ENCODE measurements around the gene PARP12. TPM values are rescaled to one million over a fixed set of nuclear protein-coding genes. Genes with fewer than 3 reads are reported as not detected.
A peak's percentile ranks its signal among the peaks of the same experiment; 100 is the strongest.

Gene PARP12
- total RNA-seq, 3 donors from 2014 or later = 13.6 to 18.6 (median 14.5) TPM

DNA sequence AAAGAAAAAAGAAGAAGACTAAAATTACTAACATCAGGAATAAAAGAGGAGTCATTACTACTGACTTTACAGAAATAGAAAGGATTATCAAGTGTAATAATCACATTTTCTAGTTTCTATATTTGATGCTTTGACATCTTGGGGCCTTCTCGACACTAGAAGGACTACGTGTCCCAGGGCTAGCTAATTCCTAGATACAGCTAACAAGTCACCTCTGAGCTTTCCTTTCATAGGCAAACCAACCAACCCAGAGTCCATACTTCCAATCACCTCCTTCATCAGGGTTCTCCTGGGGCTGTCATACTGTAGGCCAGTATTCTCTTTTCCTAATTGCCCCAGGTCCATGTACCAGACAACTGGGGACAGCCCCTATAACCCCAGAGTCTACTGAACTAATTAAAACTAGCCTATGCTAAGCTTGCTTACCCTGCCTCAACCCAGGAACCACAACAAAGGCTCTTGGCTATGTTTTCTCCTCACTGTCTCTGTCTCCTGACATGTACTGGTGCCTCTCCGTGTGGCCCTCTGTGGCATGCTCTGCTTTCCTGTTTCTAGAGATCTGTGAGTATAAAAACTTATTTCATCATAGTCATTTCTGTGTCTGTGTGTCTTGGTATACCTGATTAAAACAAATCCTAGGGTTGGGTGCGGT, 6.7 kb upstream of the PARP12 start:
- Mint-ChIP-seq H3K4me1 (ENCODE audit: low read depth) (peaks cover 12% of the 10 kb centered on the region), H3K4me3 (no peak overlapping the region), H3K27me3 (ENCODE audit: low read depth) (no peaks in the 10 kb centered on the region), H3K36me3 (ENCODE audit: insufficient read depth) (peaks cover 12% of the 10 kb centered on the region), H3K9me3 (peaks cover 32% of the 10 kb centered on the region)
- ATAC-seq (peak; percentile 28 to 43), DNase-seq (no peak)

DNA sequence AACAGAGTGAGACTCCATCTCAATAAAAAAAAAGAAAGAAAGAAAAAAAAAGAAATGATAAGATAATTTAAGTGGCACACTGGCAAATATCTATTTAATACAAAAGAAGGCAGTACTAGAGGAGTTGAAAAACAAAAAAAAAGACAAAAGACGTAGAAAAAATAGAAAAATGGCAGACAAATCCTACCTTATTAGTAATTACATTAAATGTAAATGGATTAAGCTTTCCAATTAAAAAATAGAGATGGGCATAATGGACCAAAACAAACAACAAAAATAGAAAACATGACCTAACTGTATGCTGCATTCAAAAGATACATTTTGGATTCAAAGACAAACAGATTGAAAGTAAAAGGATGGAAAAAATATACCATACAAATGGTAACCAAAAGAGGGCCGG, 5.3 kb upstream of the PARP12 start:
- no peak for ATAC-seq
- H3K27me3 Mint-ChIP-seq (ENCODE audit: low read depth) = no peaks in the 10 kb centered on the region
- peaks cover 32% of the 10 kb centered on the region for H3K9me3 Mint-ChIP-seq
- peaks cover 16% of the 10 kb centered on the region for H3K4me1 Mint-ChIP-seq (ENCODE audit: low read depth)
- no peak overlapping the region for H3K4me3 Mint-ChIP-seq
- no peak for DNase-seq
- peaks cover 12% of the 10 kb centered on the region for H3K36me3 Mint-ChIP-seq (ENCODE audit: insufficient read depth)

- Mint-ChIP-seq H3K4me1 (ENCODE audit: low read depth) (peaks cover 16% of the 10 kb centered on the region), H3K9me3 (peaks cover 32% of the 10 kb centered on the region), H3K36me3 (ENCODE audit: insufficient read depth) (peaks cover 12% of the 10 kb centered on the region), H3K27me3 (ENCODE audit: low read depth) (no peaks in the 10 kb centered on the region), H3K4me3 (no peak overlapping the region)
- DNase-seq (no peak), ATAC-seq (no peak)
These were observed 4.3 kb upstream of the PARP12 start for GRCh38 chr7:140067052-140067451.

GRCh38 chr7:140062118-140062527, 628 bp downstream of the PARP12 start:
- no peaks in the 10 kb centered on the region for H3K27me3 Mint-ChIP-seq (ENCODE audit: low read depth)

DNA sequence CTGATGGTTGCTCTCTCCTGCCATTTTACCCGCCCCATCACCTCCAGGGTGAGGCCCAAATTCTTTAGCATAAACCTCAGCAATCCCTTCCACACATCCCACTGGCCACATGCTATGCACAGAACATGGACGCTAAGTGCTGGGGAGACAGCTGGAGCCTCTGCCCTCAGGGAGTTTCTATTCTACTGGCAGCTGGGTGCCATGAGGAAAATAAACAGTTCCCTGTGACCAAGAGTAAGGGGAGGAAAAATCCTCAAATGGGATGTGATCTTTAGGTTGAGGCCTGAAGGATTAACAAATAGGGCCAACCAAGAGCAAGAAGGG, 1.2 kb downstream of the PARP12 start:
- Mint-ChIP-seq H3K4me1 (ENCODE audit: low read depth) (peaks cover 53% of the 10 kb centered on the region), H3K27me3 (ENCODE audit: low read depth) (no peaks in the 10 kb centered on the region), H3K4me3 (peak overlapping the region; percentile 87), H3K9me3 (peaks cover 11% of the 10 kb centered on the region), H3K36me3 (ENCODE audit: insufficient read depth) (peaks cover 17% of the 10 kb centered on the region)
- no peak for DNase-seq
- no peak for ATAC-seq

More at GRCh38 chr7:140062118-140062527, 628 bp downstream of the PARP12 start:
- DNase-seq (peak; percentile 54), ATAC-seq (peak; percentile 48 to 49)
- H3K9me3 Mint-ChIP-seq = peaks cover 16% of the 10 kb centered on the region
- H3K4me1 Mint-ChIP-seq (ENCODE audit: low read depth) = peaks cover 48% of the 10 kb centered on the region
- peaks cover 16% of the 10 kb centered on the region for H3K36me3 Mint-ChIP-seq (ENCODE audit: insufficient read depth)
- peak overlapping the region; percentile 87 for H3K4me3 Mint-ChIP-seq

GRCh38 chr7:140060788-140061606, 1.8 kb downstream of the PARP12 start:
- H3K36me3 Mint-ChIP-seq (ENCODE audit: insufficient read depth) = peaks cover 14% of the 10 kb centered on the region
- no peak for ATAC-seq

GRCh38 chr7:140060243-140060630, 2.5 kb downstream of the PARP12 start:
- Mint-ChIP-seq H3K4me1 (ENCODE audit: low read depth) (peaks cover 63% of the 10 kb centered on the region), H3K27me3 (ENCODE audit: low read depth) (no peaks in the 10 kb centered on the region), H3K9me3 (no peaks in the 10 kb centered on the region), H3K36me3 (ENCODE audit: insufficient read depth) (peaks cover 18% of the 10 kb centered on the region), H3K4me3 (peak overlapping the region; percentile 87)
- no peak for DNase-seq
- ATAC-seq = no peak

More at GRCh38 chr7:140060788-140061606, 1.8 kb downstream of the PARP12 start:
- no peak for DNase-seq
- peaks cover 59% of the 10 kb centered on the region for H3K4me1 Mint-ChIP-seq (ENCODE audit: low read depth)
- H3K4me3 Mint-ChIP-seq = peak overlapping the region; percentile 87
- H3K27me3 Mint-ChIP-seq (ENCODE audit: low read depth) = no peaks in the 10 kb centered on the region
- H3K9me3 Mint-ChIP-seq = peaks cover 5% of the 10 kb centered on the region

DNA sequence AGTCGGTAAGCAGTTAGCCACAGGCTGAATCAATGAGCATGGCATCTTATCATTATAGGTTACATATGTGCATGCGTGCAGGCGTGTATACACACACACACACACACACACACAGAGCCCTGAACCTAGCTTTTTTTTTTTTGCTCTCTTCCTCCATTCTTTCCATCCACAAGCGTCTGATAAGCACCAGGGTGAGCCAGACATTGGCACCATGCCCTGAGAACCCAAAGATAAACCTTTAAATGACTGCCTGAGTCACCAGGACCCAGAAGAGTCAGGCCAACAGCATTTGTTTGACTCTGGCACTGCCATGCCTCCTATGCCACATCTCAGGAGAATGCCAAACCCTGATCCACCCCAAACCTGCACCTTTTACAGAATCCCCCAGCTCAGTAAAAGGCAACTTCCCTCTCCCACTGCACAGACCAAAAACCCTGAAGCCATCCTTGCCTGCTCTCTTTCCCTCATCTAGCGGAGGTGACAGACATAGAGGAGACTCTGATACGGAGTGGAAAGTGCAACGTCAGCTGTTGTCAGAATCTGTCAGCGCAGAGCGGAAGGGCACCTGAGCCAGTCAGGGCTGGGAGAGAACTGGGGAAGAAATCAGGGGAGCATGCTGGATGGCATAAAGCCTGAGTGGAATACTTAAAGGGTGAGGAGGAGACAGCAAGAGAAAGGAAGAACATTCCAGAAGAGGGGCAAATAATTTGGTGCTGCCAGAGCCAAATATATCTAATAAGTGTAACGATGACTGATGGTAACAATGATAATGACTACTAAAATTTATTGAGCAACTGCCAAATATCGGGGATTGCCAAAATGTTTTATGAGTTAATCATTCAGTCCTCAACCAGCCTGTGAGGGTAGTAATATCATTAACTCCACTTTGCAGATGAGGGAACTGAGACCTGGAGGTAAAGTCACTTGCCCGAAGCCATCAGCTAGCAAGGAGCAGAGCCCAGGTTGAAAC, 3.2 kb downstream of the PARP12 start:
- Mint-ChIP-seq H3K36me3 (ENCODE audit: insufficient read depth) (peaks cover 21% of the 10 kb centered on the region), H3K4me1 (ENCODE audit: low read depth) (peaks cover 68% of the 10 kb centered on the region), H3K4me3 (peak overlapping the region; percentile 87), H3K27me3 (ENCODE audit: low read depth) (no peaks in the 10 kb centered on the region), H3K9me3 (no peaks in the 10 kb centered on the region)
- peak; percentile 10 to 31 for ATAC-seq
- DNase-seq = peak; percentile 58

- Mint-ChIP-seq H3K4me1 (ENCODE audit: low read depth) (peaks cover 75% of the 10 kb centered on the region), H3K9me3 (no peaks in the 10 kb centered on the region), H3K27me3 (ENCODE audit: low read depth) (no peaks in the 10 kb centered on the region), H3K4me3 (no peak overlapping the region), H3K36me3 (ENCODE audit: insufficient read depth) (peaks cover 31% of the 10 kb centered on the region)
- no peak for ATAC-seq
- no peak for DNase-seq
These were observed 4.2 kb downstream of the PARP12 start for GRCh38 chr7:140058517-140058916.

GRCh38 chr7:140057143-140057535, 5.6 kb downstream of the PARP12 start:
- no peak overlapping the region for H3K4me3 Mint-ChIP-seq
- H3K9me3 Mint-ChIP-seq = no peaks in the 10 kb centered on the region
- no peaks in the 10 kb centered on the region for H3K27me3 Mint-ChIP-seq (ENCODE audit: low read depth)
- ATAC-seq = no peak
- no peak for DNase-seq
- peaks cover 83% of the 10 kb centered on the region for H3K4me1 Mint-ChIP-seq (ENCODE audit: low read depth)
- H3K36me3 Mint-ChIP-seq (ENCODE audit: insufficient read depth) = peaks cover 39% of the 10 kb centered on the region

DNA sequence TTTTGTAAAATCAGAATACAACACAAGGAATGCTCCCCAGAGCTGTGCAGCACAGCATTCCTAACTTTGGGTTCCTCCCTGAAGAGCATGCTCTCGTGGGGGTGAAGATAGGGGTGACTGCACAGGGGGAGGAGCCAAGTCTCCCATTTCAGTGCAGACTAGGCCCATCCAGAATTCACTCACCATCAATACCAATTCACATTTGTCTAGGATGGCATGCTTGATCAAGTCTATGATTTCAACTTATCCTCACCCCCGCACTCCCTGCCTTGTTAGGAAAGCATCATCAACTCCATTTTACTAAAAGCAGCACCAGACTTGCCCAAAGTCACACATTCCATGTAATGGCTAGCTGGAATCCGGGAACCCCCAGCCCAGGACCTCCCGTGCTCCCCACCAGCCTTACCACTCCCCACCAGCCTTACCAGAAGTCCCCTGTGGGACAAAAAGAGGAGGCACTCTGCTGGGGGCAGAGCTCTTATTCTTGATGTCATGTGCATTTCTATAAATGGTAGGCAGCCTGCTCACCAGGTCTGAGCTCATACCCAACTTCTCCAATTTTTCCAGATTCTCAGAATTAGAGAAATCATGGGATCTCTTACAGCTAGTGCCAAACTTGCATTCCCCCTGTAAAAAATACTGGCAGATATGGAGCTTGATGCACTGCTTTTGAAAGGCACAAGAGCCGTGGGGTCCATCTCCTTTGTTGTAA, 6.2 kb downstream of the PARP12 start:
- Mint-ChIP-seq H3K4me1 (ENCODE audit: low read depth) (peaks cover 82% of the 10 kb centered on the region), H3K9me3 (no peaks in the 10 kb centered on the region), H3K27me3 (ENCODE audit: low read depth) (no peaks in the 10 kb centered on the region), H3K36me3 (ENCODE audit: insufficient read depth) (peaks cover 40% of the 10 kb centered on the region), H3K4me3 (no peak overlapping the region)
- no peak for ATAC-seq
- no peak for DNase-seq

GRCh38 chr7:140055833-140056232, 6.9 kb downstream of the PARP12 start:
- H3K27me3 Mint-ChIP-seq (ENCODE audit: low read depth) = no peaks in the 10 kb centered on the region
- no peak for DNase-seq
- ATAC-seq = no peak
- peaks cover 74% of the 10 kb centered on the region for H3K4me1 Mint-ChIP-seq (ENCODE audit: low read depth)
- no peak overlapping the region for H3K4me3 Mint-ChIP-seq
- H3K36me3 Mint-ChIP-seq (ENCODE audit: insufficient read depth) = peaks cover 40% of the 10 kb centered on the region
- no peaks in the 10 kb centered on the region for H3K9me3 Mint-ChIP-seq

DNA sequence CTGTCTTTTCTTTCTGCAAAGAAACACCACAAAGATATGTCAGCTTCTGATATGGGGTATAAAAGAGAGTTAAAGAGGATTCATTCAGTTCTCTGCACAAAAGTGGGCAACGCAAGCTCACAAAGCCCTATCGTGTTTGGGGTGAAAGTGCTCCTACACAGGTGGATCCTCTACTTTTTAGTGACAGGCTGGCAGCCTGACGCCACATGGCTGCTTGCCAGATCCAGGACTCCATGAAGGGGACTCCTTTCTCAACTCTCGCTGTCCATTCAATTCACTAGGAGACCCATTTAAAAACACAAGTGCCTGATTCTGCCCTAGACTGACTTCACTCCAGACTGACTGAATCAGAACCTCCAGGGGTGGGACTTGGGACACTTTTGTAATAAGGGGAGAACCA, 8.0 kb downstream of the PARP12 start:
- DNase-seq (no peak), ATAC-seq (no peak)
- H3K27me3 Mint-ChIP-seq (ENCODE audit: low read depth) = no peaks in the 10 kb centered on the region
- H3K36me3 Mint-ChIP-seq (ENCODE audit: insufficient read depth) = peaks cover 47% of the 10 kb centered on the region
- peaks cover 65% of the 10 kb centered on the region for H3K4me1 Mint-ChIP-seq (ENCODE audit: low read depth)
- no peak overlapping the region for H3K4me3 Mint-ChIP-seq
- no peaks in the 10 kb centered on the region for H3K9me3 Mint-ChIP-seq

Data from activated T-cell treated with anti-CD3 and anti-CD28 coated beads, Interleukin-2, amount 50 U/mL, for 4 hours (primary cell).